Measurements from ENCODE around the gene MMD2.

The MMD2 gene

GRCh38 chr7:4957847-4958476, 1.0 kb downstream of the MMD2 start:
- no peak for DNase-seq

GRCh38 chr7:4951903-4952636, 6.9 kb downstream of the MMD2 start:
- no peak for DNase-seq

DNA sequence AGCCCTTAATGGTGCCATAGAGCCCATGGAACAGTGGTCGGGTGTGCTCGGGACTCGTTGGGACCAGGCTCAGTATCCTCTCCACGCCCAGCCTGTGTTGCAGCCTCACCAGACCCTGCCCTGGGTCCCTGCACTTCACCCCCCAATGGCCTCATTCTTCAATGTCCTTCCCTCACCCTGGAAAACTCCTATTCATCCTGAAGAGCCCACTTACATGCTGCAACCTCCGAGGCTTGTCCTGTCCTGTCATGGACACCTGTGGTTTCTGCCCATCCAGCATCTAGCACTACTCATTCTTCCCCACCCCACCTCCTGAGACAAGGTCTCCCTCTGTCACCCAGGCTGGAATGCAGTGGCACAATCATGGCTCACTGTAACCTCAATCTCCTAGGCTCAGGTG, 7.7 kb downstream of the MMD2 start:
- no peak for DNase-seq

GRCh38 chr7:4948402-4948801, 10.6 kb downstream of the MMD2 start:
- DNase-seq = no peak

DNA sequence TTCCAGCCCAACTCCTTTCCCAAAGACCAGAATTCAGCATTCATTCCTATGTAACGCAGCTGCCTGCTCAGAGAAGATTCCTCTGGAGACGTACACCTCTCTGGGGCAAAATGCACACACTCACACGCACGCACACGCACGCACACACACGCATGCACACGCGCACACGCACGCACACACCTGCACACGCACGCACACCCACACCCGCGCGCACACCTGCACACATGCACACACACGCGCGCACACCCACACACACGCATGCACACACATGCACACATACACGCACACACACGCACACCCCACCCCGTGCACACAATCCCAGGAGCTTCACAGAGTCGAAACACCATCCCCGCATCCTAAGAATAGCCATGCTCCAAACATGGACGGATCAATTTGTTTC, 13.0 kb downstream of the MMD2 start:
- no peak for DNase-seq

DNA sequence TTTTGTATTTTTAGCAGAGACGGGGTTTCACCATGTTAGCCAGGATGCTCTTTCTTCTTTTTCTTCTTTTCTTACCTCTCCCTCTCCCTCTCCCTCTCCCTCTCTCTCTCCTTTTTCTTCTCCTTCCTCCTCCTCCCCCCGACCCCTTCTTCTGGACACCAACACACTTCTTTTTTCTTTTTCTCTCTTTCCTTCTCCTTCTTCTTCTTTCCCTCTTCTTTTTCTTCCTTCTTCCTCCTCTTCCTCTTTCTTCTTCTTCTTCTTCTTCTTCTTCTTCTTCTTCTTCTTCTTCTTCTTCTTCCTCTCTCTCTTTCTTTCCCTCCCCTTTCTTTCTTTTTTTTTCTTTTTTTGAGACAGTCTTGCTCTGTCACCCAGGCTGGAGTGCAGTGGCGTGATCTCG, 14.0 kb downstream of the MMD2 start:
- no peak for DNase-seq

GRCh38 chr7:4943297-4943696, 15.7 kb downstream of the MMD2 start:
- DNase-seq = no peak

- DNase-seq = no peak
Measured at GRCh38 chr7:4939971-4940728, 18.8 kb downstream of the MMD2 start.

- DNase-seq = no peak
Measured at GRCh38 chr7:4937411-4937810, 21.6 kb downstream of the MMD2 start.

GRCh38 chr7:4934419-4935025, 24.5 kb downstream of the MMD2 start:
- DNase-seq = no peak

- DNase-seq = peak; percentile 63 to 65
Measured at GRCh38 chr7:4931943-4932342, 27.0 kb downstream of the MMD2 start.

DNA sequence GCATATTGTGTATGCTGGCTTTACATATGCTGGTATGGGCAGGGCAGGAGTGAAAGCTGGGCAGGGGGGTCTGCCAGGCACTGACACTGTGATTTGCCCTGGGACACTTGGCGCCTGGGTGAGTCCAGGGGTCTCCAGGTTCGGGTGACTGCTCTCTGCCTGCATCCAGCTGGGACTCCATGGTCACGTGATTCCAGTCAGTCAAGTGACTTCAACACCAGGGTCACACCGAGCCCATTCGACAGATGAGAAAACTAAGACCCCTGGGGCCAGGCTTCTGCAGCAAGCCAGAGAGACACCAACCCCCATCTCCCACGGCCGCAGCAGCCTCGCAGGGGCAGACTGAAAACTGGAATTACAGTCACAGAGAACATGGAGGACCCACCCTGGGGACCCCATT, 30.0 kb downstream of the MMD2 start:
- DNase-seq = no peak

GRCh38 chr7:4928445-4928844, 30.5 kb downstream of the MMD2 start:
- DNase-seq = no peak

GRCh38 chr7:4919969-4920766, 38.8 kb downstream of the MMD2 start:
- DNase-seq = no peak

DNA sequence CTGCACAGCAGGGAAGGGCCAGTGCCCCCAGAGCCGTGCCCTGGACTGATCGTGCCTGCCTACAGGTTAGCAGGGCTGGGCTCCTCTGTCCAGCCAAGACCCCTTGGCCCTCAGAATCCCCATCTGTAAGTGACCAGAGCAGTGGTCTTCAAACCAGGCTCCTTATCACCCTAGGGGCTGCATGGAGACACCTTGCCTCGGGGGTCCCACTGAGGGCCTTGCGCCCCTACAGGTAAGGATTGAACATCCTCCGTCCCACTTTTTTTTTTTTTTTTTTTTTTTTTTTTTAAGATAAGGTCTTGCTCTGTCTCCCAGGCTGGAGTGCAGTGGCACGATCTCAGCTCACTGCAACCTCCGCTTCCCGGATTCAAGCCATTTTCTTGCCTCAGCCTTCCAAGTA, 42.9 kb downstream of the MMD2 start:
- no peak for DNase-seq

GRCh38 chr7:4911111-4911828, 47.7 kb downstream of the MMD2 start:
- no peak for DNase-seq

- no peak for DNase-seq
Measured at GRCh38 chr7:4906682-4907081, 52.3 kb downstream of the MMD2 start.

DNA sequence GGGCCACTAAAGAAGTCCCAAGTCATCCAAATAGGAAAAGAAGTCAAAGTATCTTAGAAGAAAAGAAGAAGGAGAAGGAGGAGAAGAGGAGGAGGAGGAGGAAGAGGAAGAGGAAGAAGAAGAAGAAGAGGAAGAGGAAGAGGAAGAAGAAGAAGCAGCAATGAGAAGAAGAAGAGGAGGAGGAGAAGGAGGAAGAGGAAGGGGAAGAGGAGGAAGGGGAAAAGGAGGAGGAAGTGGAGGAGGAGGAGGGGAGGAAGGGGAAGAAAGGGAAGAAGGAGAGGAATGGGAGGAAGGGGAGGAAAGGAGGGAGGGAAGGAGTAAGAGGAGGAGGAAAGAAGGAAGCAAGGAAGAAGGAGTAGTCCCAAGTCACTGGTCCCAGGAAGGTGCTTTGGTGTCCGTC, 53.8 kb downstream of the MMD2 start:
- DNase-seq = no peak

DNA sequence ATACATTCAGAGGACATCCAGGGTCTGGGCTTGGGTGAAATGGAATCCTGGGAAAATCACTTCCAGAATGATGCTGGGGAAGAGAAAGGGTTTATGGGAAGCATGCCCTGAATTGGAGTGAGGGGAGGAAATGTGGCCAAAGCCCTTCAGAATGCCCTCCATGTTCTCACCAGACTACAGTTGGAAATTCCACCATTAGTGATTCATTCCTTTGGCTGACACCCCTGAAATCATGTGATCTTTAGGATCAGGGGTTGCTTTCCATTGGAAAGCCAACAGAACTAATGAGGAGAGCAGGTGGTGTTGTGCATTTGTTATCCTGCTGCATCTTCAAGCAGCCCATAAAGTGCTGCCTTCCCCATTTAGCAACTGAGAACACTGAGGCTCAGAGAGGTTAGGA, 54.6 kb downstream of the MMD2 start:
- no peak for DNase-seq

DNA sequence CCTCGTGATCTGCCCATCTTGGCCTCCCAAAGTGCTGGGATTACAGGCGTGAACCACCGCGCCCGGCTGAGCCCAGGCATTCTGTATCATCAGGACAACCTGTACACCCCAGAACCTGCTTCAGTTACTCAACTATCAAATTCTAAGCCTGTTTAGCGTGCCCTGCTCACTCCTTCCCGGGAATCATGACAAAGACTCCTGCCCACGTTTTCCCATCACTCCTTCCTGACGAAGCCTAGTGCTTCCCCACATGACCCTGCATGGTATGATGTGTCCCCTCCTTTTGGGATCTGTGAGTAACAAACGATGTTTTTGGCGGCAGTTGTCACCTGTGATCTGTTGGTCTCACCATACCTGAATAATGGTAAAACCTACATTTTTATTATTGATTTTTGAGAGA, 63.2 kb downstream of the MMD2 start:
- DNase-seq = no peak

DNA sequence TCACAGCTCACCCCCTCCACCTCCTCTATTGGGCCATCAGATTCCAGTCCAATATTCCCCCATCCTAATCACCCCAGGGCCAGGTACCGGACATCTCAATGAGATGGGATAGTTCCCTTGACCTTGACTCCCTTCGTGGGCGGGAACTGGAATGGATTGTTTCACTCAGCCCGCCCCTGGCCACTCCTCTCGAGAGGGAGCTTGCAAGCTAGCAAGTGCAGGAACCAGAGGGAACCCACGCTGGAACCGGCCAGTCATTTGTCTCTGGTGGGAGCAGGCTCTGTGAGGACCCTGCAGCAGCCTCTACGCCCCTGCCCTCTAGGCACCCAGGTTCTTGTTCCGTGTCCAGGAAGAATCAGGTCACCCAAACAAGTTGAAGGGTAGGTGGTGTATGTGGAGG, 64.5 kb downstream of the MMD2 start:
- DNase-seq = no peak

DNA sequence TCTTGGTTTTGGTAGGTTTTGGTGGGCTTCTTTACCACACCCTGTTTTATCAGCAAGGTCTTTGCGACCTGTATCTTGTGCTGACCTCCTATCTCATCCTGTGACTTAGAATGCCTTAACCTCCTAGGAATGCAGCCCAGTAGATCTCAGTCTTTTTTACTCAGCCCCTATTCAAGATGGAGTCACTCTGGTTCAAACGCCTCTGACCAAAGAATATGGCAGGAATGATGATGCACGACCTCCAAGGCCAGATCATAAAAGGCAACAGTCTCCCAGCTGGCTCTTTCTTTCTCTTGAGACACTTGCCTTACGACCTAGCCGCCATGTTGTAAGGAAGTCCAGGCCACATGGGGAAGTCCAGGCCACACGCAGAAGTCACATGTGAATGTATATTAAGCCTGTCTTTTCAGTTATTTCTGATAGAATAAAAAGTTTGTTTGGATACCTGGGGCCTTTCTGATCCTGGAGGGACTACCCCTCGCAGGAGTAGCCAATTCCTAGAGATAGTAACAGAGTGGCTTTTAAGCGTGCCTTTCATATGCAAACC, 65.0 kb downstream of the MMD2 start:
- no peak for DNase-seq

Measured in NCI-H2081 (cell line).